NOMO-1 (cell line): Measurements from ENCODE around the gene GCAT.

Experiments used
- DNase-seq, 2 experiments: peaks; one replicate each; lab custom pipeline; 2025; ENCODE audit not compliant: unreplicated experiment in 2 of 2; lab: John Stamatoyannopoulos, UW

Gene GCAT

GRCh38 chr22:37807410-37808293 lies at the start of gene GCAT:
TSS of gene GCAT (plus strand) at chr22:37807934. CDS start at chr22:37807968, 34 bp downstream.
- DNase-seq: peak; percentile 92 to 96

DNA sequence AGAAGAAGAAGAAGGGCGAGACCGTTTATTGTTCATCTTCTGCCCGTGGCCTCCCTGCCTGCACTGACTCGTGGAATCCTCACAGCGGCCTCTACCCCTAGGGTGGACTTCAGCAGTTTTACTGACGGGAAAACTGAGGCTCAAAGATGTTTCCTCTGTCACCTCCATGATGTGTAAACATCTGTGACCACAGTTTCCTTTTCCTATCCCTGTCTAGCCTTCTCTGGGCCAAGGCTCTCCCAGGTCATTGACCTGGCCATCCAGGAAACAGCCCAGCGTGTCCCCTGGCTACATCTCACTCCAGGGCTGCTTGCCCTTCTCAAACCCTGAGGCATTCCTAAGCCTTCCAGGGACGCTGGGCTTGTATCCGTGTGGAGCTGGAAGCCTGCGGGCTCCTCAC lies 49.0 kb upstream of the GCAT start:
- no peak for DNase-seq

- DNase-seq: no peak
Measured at GRCh38 chr22:37759281-37759680, 48.5 kb upstream of the GCAT start.

GRCh38 chr22:37760152-37760551 lies 47.6 kb upstream of the GCAT start:
- no peak for DNase-seq

- DNase-seq: no peak
Measured at GRCh38 chr22:37762389-37762836, 45.3 kb upstream of the GCAT start.

- DNase-seq: no peak
Measured at GRCh38 chr22:37763012-37763411, 44.7 kb upstream of the GCAT start.

- DNase-seq: no peak
Measured at GRCh38 chr22:37763652-37764051, 44.1 kb upstream of the GCAT start.

DNA sequence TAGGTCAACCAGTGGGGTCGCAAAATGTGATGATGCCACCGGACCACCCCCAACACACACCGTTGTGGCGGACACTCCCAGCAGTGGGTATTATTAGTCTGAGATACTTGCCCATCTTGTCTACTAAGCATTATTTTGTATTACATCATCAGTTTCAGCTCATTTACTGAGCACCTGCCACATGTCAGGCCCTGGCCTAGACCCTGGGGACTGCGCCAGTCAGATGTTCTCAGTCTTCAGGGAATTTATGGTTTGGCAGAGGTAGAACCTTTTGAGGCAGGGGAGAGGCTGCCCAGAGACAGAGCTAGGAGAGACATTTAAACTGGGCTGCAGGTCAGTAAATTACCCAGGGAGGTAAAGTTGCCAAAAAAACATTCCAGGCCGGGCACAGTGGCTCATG lies 43.1 kb upstream of the GCAT start:
- DNase-seq: no peak

DNA sequence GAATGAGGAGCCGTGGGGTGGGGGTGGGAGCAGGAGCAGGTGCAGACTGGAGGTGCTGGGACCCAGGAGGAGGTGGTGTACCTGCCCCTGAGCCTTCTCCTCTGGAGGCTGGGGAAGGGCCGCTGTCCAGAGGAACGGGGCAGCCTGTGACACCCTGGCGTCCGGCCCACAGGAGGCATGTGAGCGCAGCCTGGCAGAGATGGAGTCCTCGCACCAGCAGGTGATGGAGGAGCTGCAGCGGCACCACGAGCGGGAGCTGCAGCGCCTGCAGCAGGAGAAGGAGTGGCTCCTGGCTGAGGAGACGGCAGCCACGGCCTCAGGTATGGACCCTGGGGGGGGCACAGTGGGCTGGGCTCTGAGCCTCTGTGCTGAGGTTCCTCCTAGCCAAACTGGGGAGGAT lies 42.2 kb upstream of the GCAT start:
- no peak for DNase-seq

DNA sequence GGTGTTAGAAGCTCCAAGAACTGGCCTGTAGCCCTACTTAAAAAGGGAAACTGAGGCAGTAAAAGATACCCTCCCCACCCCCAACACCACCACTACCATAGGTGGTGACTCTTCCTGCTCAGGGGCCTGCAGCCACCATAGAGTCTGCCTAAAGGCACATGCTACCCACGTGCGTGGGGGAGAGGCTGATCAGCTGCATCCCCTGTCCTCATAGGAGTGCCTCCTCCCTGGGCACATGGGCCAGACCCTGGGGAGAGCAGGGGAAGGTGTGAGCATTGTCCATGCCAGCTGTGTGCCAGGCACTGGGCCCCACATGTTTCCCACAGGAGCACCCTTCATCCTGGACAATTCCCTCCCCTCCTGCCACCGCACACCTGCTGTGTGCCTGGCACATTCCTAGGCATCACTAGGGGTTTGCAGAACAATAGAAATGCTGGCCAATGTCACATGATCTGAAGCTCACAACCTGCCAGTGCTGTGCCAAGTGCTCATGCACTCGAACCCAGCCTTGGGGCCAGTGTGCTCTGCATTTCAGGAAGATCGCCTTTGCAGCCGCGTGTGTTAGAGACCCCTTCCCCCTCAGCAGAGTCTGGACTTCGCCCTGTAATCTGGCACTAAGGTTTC lies 41.7 kb upstream of the GCAT start:
- DNase-seq: no peak

GRCh38 chr22:37768273-37768672 lies 39.5 kb upstream of the GCAT start:
- DNase-seq: no peak

GRCh38 chr22:37769056-37769455 lies 38.7 kb upstream of the GCAT start:
- DNase-seq: no peak

- DNase-seq: no peak
Measured at GRCh38 chr22:37771081-37771480, 36.7 kb upstream of the GCAT start.

GRCh38 chr22:37771702-37772427 lies 35.9 kb upstream of the GCAT start:
- DNase-seq: no peak

DNA sequence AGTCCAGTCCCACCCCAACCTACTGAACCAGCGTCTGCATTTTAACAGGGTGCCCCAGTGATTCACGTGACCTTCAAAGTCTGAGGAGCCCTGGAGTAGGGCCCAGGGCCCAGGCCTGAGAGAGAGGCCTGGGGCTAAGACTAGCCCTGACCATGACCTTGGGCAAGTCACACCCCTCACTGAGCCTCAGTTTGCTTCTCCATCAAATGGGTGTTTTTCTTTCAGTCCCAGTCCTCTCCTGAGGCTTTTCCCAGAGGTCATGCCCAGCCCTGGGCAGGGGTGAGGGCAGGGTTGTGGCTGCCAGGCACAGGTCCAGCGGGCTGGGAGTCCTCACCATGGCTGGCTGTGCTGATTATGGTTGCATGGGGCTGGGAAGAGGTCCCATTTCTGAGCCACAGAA lies 33.0 kb upstream of the GCAT start:
- DNase-seq: no peak

GRCh38 chr22:37775785-37776638 lies 31.7 kb upstream of the GCAT start:
- no peak for DNase-seq

- no peak for DNase-seq
Measured at GRCh38 chr22:37776639-37777005, 31.1 kb upstream of the GCAT start.

GRCh38 chr22:37777122-37777687 lies 30.5 kb upstream of the GCAT start:
- no peak for DNase-seq

DNA sequence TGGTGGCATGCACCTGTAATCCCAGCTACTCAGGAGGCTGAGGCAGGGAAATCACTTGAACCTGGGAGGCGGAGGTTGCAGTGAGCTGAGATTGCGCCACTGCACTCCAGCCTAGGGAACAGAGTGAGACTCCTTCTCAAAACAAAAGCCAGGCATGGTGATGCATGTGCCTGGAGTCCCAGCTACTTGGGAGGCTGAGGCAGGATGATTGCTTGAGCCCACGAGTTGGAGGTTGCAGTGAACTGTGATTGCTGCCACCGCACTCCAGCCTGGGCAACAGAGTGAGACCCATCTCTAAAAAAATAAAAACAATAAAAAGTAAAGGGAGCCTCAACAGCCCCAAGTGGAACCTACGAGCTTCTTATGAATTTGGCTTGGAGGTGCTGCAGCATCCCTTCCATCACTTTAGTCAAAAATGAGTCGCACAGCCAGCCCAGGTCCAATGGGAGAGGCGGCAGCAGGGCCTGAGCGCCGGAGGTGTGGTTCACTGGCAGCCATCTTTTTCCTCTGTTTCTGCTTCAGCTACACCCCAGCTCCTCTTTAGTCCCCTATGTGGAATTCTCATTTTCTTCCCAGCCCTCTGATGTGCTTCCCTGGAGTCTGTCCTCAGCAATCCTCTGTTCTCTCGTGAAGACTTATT lies 29.2 kb upstream of the GCAT start:
- no peak for DNase-seq
